Epithelial cell of prostate (primary cell): ENCODE data around the gene PPP1R7.

Experiments used
- DNase-seq: peaks from one replicate; pipeline ENCODE4 v3.0.0-alpha.2; 2011; ENCODE audit warnings: low read depth, low spot score
- H3K27ac ChIP-seq: fragments of 450-650 bp; 2 replicates; pipeline ENCODE4 v1.5.1; 2017; ENCODE audit warnings: mild to moderate bottlenecking

The PPP1R7 gene

GRCh38 chr2:241203218-241204009 lies 53.1 kb downstream of the PPP1R7 start:
- no peak for DNase-seq
- H3K27ac ChIP-seq: no peak overlapping the region

GRCh38 chr2:241204010-241204384 lies 53.7 kb downstream of the PPP1R7 start:
- no peak for DNase-seq
- no peak overlapping the region for H3K27ac ChIP-seq

GRCh38 chr2:241204490-241204889 lies 54.2 kb downstream of the PPP1R7 start:
- no peak for DNase-seq
- no peak overlapping the region for H3K27ac ChIP-seq

GRCh38 chr2:241205086-241205485 lies 54.8 kb downstream of the PPP1R7 start:
- no peak overlapping the region for H3K27ac ChIP-seq
- DNase-seq: no peak

GRCh38 chr2:241207151-241207550 lies 56.9 kb downstream of the PPP1R7 start:
- DNase-seq: no peak
- no peak overlapping the region for H3K27ac ChIP-seq

- no peak for DNase-seq
These were observed 57.4 kb downstream of the PPP1R7 start for GRCh38 chr2:241207641-241208040.

GRCh38 chr2:241208058-241208457 lies 57.8 kb downstream of the PPP1R7 start:
- no peak for DNase-seq
- H3K27ac ChIP-seq: no peak overlapping the region

More at GRCh38 chr2:241207641-241208040, 57.4 kb downstream of the PPP1R7 start:
- H3K27ac ChIP-seq: no peak overlapping the region

- no peak overlapping the region for H3K27ac ChIP-seq
- no peak for DNase-seq
These were observed 59.0 kb downstream of the PPP1R7 start for GRCh38 chr2:241209271-241209670.

- no peak for DNase-seq
- H3K27ac ChIP-seq: no peak overlapping the region
These were observed 61.0 kb downstream of the PPP1R7 start for GRCh38 chr2:241211276-241211675.

- DNase-seq: no peak
- H3K27ac ChIP-seq: no peak overlapping the region
These were observed 62.8 kb downstream of the PPP1R7 start for GRCh38 chr2:241213041-241213440.

GRCh38 chr2:241213567-241213966 lies 63.3 kb downstream of the PPP1R7 start:
- no peak overlapping the region for H3K27ac ChIP-seq
- DNase-seq: no peak

- H3K27ac ChIP-seq: no peak overlapping the region
- no peak for DNase-seq
These were observed 63.9 kb downstream of the PPP1R7 start for GRCh38 chr2:241214209-241214608.

GRCh38 chr2:241214766-241215165 lies 64.5 kb downstream of the PPP1R7 start:
- no peak overlapping the region for H3K27ac ChIP-seq
- DNase-seq: no peak

- DNase-seq: no peak
- H3K27ac ChIP-seq: no peak overlapping the region
These were observed 65.2 kb downstream of the PPP1R7 start for GRCh38 chr2:241215421-241215820.

GRCh38 chr2:241216211-241216761 lies 66.0 kb downstream of the PPP1R7 start:
- no peak for DNase-seq
- H3K27ac ChIP-seq: no peak overlapping the region

GRCh38 chr2:241217320-241218031 lies 67.2 kb downstream of the PPP1R7 start:
- peak; percentile 24 for DNase-seq
- H3K27ac ChIP-seq: peak overlapping the region; percentile 47

GRCh38 chr2:241218131-241219029 lies 68.1 kb downstream of the PPP1R7 start:
- no peak overlapping the region for H3K27ac ChIP-seq
- no peak for DNase-seq

GRCh38 chr2:241219030-241219382 lies 68.7 kb downstream of the PPP1R7 start:
- no peak for DNase-seq
- no peak overlapping the region for H3K27ac ChIP-seq

- no peak for DNase-seq
- no peak overlapping the region for H3K27ac ChIP-seq
These were observed 69.6 kb downstream of the PPP1R7 start for GRCh38 chr2:241219856-241220356.
